ENCODE measurements around the gene VAT1.
"Not testable (repeated sequence)": the region's sequence is repeated elsewhere in the genome, so short reads cannot be mapped to it uniquely, and the experiment has no call there.

The VAT1 gene

GRCh38 chr17:43014649-43015542 lies 7.3 kb downstream of the VAT1 start:
- peaks cover 42% of the 10 kb centered on the region for H3K36me3 ChIP-seq (ENCODE audit: insufficient read depth, low read length)
- H3K9ac ChIP-seq (ENCODE audit: low read length) = no peak overlapping the region
- H3K9me3 ChIP-seq (ENCODE audit: low read length) = no peaks in the 10 kb centered on the region
- H3K4me1 ChIP-seq (ENCODE audit: insufficient read depth, low read length) = peaks cover 45% of the 10 kb centered on the region
- no peak overlapping the region for H3K4me3 ChIP-seq (ENCODE audit: low read depth in 1 of 2, low read length in 2 of 2)
- H3K27ac ChIP-seq (ENCODE audit: low read depth, low read length) = no peak overlapping the region
- no peaks in the 10 kb centered on the region for H3K27me3 ChIP-seq (ENCODE audit: control insufficient read depth in 1 of 2, insufficient read depth in 2 of 2, low read length in 2 of 2)

GRCh38 chr17:43014020-43014648 lies 8.1 kb downstream of the VAT1 start:
- no peak overlapping the region for H3K9ac ChIP-seq (ENCODE audit: low read length)
- H3K27ac ChIP-seq (ENCODE audit: low read depth, low read length) = no peak overlapping the region
- H3K9me3 ChIP-seq (ENCODE audit: low read length) = no peaks in the 10 kb centered on the region
- H3K36me3 ChIP-seq (ENCODE audit: insufficient read depth, low read length) = peaks cover 42% of the 10 kb centered on the region
- H3K4me1 ChIP-seq (ENCODE audit: insufficient read depth, low read length) = peaks cover 37% of the 10 kb centered on the region
- H3K4me3 ChIP-seq (ENCODE audit: low read depth in 1 of 2, low read length in 2 of 2) = no peak overlapping the region
- no peaks in the 10 kb centered on the region for H3K27me3 ChIP-seq (ENCODE audit: control insufficient read depth in 1 of 2, insufficient read depth in 2 of 2, low read length in 2 of 2)

- H3K4me1 ChIP-seq (ENCODE audit: insufficient read depth, low read length) = peaks cover 31% of the 10 kb centered on the region
- no peaks in the 10 kb centered on the region for H3K27me3 ChIP-seq (ENCODE audit: control insufficient read depth in 1 of 2, insufficient read depth in 2 of 2, low read length in 2 of 2)
- peaks cover 39% of the 10 kb centered on the region for H3K36me3 ChIP-seq (ENCODE audit: insufficient read depth, low read length)
- H3K9me3 ChIP-seq (ENCODE audit: low read length) = no peaks in the 10 kb centered on the region
- H3K27ac ChIP-seq (ENCODE audit: low read depth, low read length) = no peak overlapping the region
- H3K9ac ChIP-seq (ENCODE audit: low read length) = no peak overlapping the region
- no peak overlapping the region for H3K4me3 ChIP-seq (ENCODE audit: low read depth in 1 of 2, low read length in 2 of 2)
Observed at GRCh38 chr17:43013296-43013695, 8.9 kb downstream of the VAT1 start.

- Histone ChIP-seq H3K36me3 (ENCODE audit: insufficient read depth, low read length) (peaks cover 31% of the 10 kb centered on the region), H3K4me1 (ENCODE audit: insufficient read depth, low read length) (peaks cover 24% of the 10 kb centered on the region), H3K9me3 (ENCODE audit: low read length) (no peaks in the 10 kb centered on the region), H3K4me3 (ENCODE audit: low read depth in 1 of 2, low read length in 2 of 2) (no peak overlapping the region), H3K9ac (ENCODE audit: low read length) (no peak overlapping the region), H3K27ac (ENCODE audit: low read depth, low read length) (no peak overlapping the region), H3K27me3 (ENCODE audit: control insufficient read depth in 1 of 2, insufficient read depth in 2 of 2, low read length in 2 of 2) (no peaks in the 10 kb centered on the region)
Observed at GRCh38 chr17:43011728-43012472, 10.3 kb downstream of the VAT1 start.

- Histone ChIP-seq H3K4me1 (ENCODE audit: insufficient read depth, low read length) (peaks cover 20% of the 10 kb centered on the region), H3K9me3 (ENCODE audit: low read length) (no peaks in the 10 kb centered on the region), H3K27me3 (ENCODE audit: control insufficient read depth in 1 of 2, insufficient read depth in 2 of 2, low read length in 2 of 2) (no peaks in the 10 kb centered on the region), H3K4me3 (ENCODE audit: low read depth in 1 of 2, low read length in 2 of 2) (no peak overlapping the region), H3K9ac (ENCODE audit: low read length) (no peak overlapping the region), H3K36me3 (ENCODE audit: insufficient read depth, low read length) (peaks cover 22% of the 10 kb centered on the region), H3K27ac (ENCODE audit: low read depth, low read length) (no peak overlapping the region)
Observed at GRCh38 chr17:43010667-43011308, 11.4 kb downstream of the VAT1 start.

- H3K27me3 ChIP-seq (ENCODE audit: control insufficient read depth in 1 of 2, insufficient read depth in 2 of 2, low read length in 2 of 2) = no peaks in the 10 kb centered on the region
- H3K4me3 ChIP-seq (ENCODE audit: low read depth in 1 of 2, low read length in 2 of 2) = peak within 1 kb of the TSS; percentile 87 to 88
- H3K36me3 ChIP-seq (ENCODE audit: insufficient read depth, low read length) = peaks cover 24% of the 10 kb centered on the region
- H3K27ac ChIP-seq (ENCODE audit: low read depth, low read length) = peak within 1 kb of the TSS; percentile 99
- H3K9me3 ChIP-seq (ENCODE audit: low read length) = no peaks in the 10 kb centered on the region
- peak within 1 kb of the TSS; percentile 88 for H3K9ac ChIP-seq (ENCODE audit: low read length)
- peaks cover 11% of the 10 kb centered on the region for H3K4me1 ChIP-seq (ENCODE audit: insufficient read depth, low read length)
Observed at GRCh38 chr17:43006639-43007551, 15.3 kb downstream of the VAT1 start, which contains the start of gene IFI35. TSS of gene IFI35 (plus strand) at chr17:43006784. CDS start at chr17:43006948, 164 bp downstream.

- no peak overlapping the region for H3K9ac ChIP-seq (ENCODE audit: low read length)
- H3K27ac ChIP-seq (ENCODE audit: low read depth, low read length) = no peak overlapping the region
- peaks cover 48% of the 10 kb centered on the region for H3K36me3 ChIP-seq (ENCODE audit: insufficient read depth, low read length)
Observed at GRCh38 chr17:43003542-43004172, 18.5 kb downstream of the VAT1 start.

GRCh38 chr17:43000894-43001293 lies 21.3 kb downstream of the VAT1 start:
- not testable (repeated sequence) for H3K27me3 ChIP-seq (ENCODE audit: control insufficient read depth in 1 of 2, insufficient read depth in 2 of 2, low read length in 2 of 2); H3K9ac ChIP-seq (ENCODE audit: low read length); H3K9me3 ChIP-seq (ENCODE audit: low read length); H3K27ac ChIP-seq (ENCODE audit: low read depth, low read length); H3K4me3 ChIP-seq (ENCODE audit: low read depth in 1 of 2, low read length in 2 of 2)
- Histone ChIP-seq H3K4me1 (ENCODE audit: insufficient read depth, low read length) (peaks cover 23% of the 10 kb centered on the region), H3K36me3 (ENCODE audit: insufficient read depth, low read length) (peaks cover 48% of the 10 kb centered on the region)

More at GRCh38 chr17:43003542-43004172, 18.5 kb downstream of the VAT1 start:
- Histone ChIP-seq H3K4me3 (ENCODE audit: low read depth in 1 of 2, low read length in 2 of 2) (no peak overlapping the region), H3K9me3 (ENCODE audit: low read length) (no peaks in the 10 kb centered on the region), H3K4me1 (ENCODE audit: insufficient read depth, low read length) (peaks cover 16% of the 10 kb centered on the region), H3K27me3 (ENCODE audit: control insufficient read depth in 1 of 2, insufficient read depth in 2 of 2, low read length in 2 of 2) (no peaks in the 10 kb centered on the region)

GRCh38 chr17:42999003-42999525 lies 23.1 kb downstream of the VAT1 start:
- no peaks in the 10 kb centered on the region for H3K9me3 ChIP-seq (ENCODE audit: low read length)
- peak overlapping the region; percentile 98 for H3K9ac ChIP-seq (ENCODE audit: low read length)
- H3K4me1 ChIP-seq (ENCODE audit: insufficient read depth, low read length) = peaks cover 23% of the 10 kb centered on the region
- H3K36me3 ChIP-seq (ENCODE audit: insufficient read depth, low read length) = peaks cover 44% of the 10 kb centered on the region
- H3K27ac ChIP-seq (ENCODE audit: low read depth, low read length) = peak overlapping the region; percentile 90
- H3K27me3 ChIP-seq (ENCODE audit: control insufficient read depth in 1 of 2, insufficient read depth in 2 of 2, low read length in 2 of 2) = no peaks in the 10 kb centered on the region
- peak overlapping the region; percentile 67 to 74 for H3K4me3 ChIP-seq (ENCODE audit: low read depth in 1 of 2, low read length in 2 of 2)
